Mucosa of rectum (tissue), 2 donors: ENCODE data around the gene ENTPD6.

ENCODE experiments used
- H3K27ac ChIP-seq, 2 donors: one replicate each; pipeline ENCODE4 v1.7.0; 2013; ENCODE audit warnings: inconsistent platforms in 2 of 2, low read depth in 2 of 2, low read length in 2 of 2
- H3K27me3 ChIP-seq, 2 donors: one replicate each; pipeline ENCODE4 v1.7.0; 2013; ENCODE audit warnings: low read length in 2 of 2; ENCODE audit not compliant: control insufficient read depth in 2 of 2, insufficient read depth in 2 of 2
- H3K36me3 ChIP-seq, 2 donors: one replicate each; pipeline ENCODE4 v1.7.0; 2013; ENCODE audit warnings: low read length in 2 of 2; ENCODE audit not compliant: control insufficient read depth in 2 of 2, insufficient read depth in 2 of 2
- H3K4me1 ChIP-seq, 2 donors: one replicate each; pipeline ENCODE4 v1.7.0; 2013; ENCODE audit warnings: low read length in 2 of 2, mild to moderate bottlenecking in 1 of 2; ENCODE audit not compliant: control insufficient read depth in 2 of 2, insufficient read depth in 2 of 2
- H3K4me3 ChIP-seq, 2 donors: one replicate each; pipeline ENCODE4 v1.7.0; 2013; ENCODE audit warnings: low read length in 2 of 2
- H3K9ac ChIP-seq, 2 donors: one replicate each; pipeline ENCODE4 v1.7.0; 2013; ENCODE audit warnings: low read length in 2 of 2, low read depth in 1 of 2, mild to moderate bottlenecking in 1 of 2
- H3K9me3 ChIP-seq, 2 donors: one replicate each; pipeline ENCODE4 v1.7.0; 2013; ENCODE audit warnings: low read length in 2 of 2; ENCODE audit not compliant: control insufficient read depth in 2 of 2
- donor health status: healthy.
- donor health status: Normal muscosa, but diverticular disease.

ENTPD6 gene

GRCh38 chr20:25198663-25199383, 3.3 kb downstream of the ENTPD6 start:
- Histone ChIP-seq H3K36me3 (no peaks in the 10 kb centered on the region), H3K9ac (peak overlapping the region; percentile 29 to 39), H3K9me3 (no peaks in the 10 kb centered on the region), H3K27me3 (no peaks in the 10 kb centered on the region), H3K4me3 (no peak overlapping the region), H3K4me1 (peaks cover 25 to 47% of the 10 kb centered on the region in 2 donors), H3K27ac (peak overlapping the region in 1 of 2 donors; percentile 56)

DNA sequence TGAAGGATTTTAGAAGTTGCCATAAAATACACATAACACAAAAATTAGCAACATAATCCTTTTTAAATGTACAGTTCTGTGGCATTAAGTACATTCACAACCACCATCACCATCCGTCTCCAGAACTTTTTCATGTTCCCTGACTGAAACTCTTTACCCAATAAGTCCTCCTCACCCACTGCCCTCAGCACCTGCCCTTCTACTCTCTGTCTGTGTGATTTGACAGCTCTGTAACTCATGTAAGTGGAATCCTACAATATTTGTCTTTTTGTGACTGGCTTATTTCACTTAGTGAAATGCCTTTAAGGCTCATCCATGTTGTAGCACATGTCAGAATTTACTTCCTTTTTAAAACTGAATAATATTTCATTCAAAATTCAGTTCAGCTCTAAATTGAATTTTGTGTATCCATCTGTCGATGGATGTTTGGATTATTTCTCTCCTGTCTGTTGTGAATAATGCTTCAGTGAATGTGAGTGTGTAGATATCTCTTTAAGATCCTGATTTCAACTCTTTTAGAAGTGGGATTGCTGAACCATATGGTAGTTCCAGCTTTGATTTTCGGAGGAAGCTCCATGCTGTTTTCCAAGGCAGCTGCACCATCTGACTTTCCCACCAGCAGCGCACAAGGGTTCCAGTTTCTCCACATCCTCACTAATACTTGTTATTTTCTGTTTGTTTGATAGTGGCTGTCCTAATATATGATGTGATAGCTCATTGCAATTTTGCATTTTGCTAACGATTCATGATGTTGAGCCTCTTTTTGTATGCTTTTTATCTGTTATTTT, 4.2 kb downstream of the ENTPD6 start:
- peaks cover 25 to 52% of the 10 kb centered on the region in 2 donors for H3K4me1 ChIP-seq
- no peaks in the 10 kb centered on the region for H3K36me3 ChIP-seq
- no peaks in the 10 kb centered on the region for H3K9me3 ChIP-seq
- H3K27me3 ChIP-seq, result no peaks in the 10 kb centered on the region
- H3K27ac ChIP-seq, result peak overlapping the region in 1 of 2 donors; percentile 56
- peak overlapping the region in 1 of 2 donors; percentile 39 for H3K9ac ChIP-seq
- H3K4me3 ChIP-seq, result no peak overlapping the region

DNA sequence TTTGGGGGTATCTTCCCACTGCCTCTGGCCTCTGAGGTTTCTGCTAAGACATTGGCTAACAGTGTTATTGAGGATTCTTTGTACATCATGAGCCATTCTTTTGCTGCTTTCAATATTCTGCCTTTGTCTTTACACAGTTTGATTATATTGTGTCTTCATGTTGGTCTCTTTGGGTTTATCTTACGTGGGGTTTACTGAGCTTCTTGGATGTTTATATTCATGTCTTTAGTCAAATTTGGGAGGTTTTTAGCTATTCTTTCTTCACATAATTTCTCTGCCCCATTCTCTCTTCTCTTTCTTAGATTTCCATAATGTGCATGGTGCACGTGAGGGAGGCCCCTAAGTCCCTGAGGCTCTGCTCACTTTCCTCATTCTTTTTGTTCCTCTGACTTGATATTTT, 7.6 kb downstream of the ENTPD6 start:
- Histone ChIP-seq H3K9me3 (no peaks in the 10 kb centered on the region), H3K9ac (no peak overlapping the region), H3K36me3 (peaks cover 0 to 8% of the 10 kb centered on the region in 2 donors), H3K27ac (no peak overlapping the region), H3K4me3 (no peak overlapping the region), H3K4me1 (peaks cover 13 to 31% of the 10 kb centered on the region in 2 donors), H3K27me3 (no peaks in the 10 kb centered on the region)

GRCh38 chr20:25203871-25204320, 8.4 kb downstream of the ENTPD6 start:
- Histone ChIP-seq H3K27ac (no peak overlapping the region), H3K9ac (no peak overlapping the region), H3K36me3 (peaks cover 0 to 8% of the 10 kb centered on the region in 2 donors), H3K4me3 (no peak overlapping the region), H3K27me3 (no peaks in the 10 kb centered on the region), H3K4me1 (peaks cover 8 to 23% of the 10 kb centered on the region in 2 donors), H3K9me3 (no peaks in the 10 kb centered on the region)

- peaks cover 0 to 15% of the 10 kb centered on the region in 2 donors for H3K4me1 ChIP-seq
- H3K27me3 ChIP-seq, result no peaks in the 10 kb centered on the region
- H3K9ac ChIP-seq, result no peak overlapping the region
- H3K36me3 ChIP-seq, result peaks cover 2 to 11% of the 10 kb centered on the region in 2 donors
- peak overlapping the region; percentile 25 to 55 for H3K27ac ChIP-seq
- no peaks in the 10 kb centered on the region for H3K9me3 ChIP-seq
- H3K4me3 ChIP-seq, result no peak overlapping the region
Observed at GRCh38 chr20:25204550-25205276, 9.2 kb downstream of the ENTPD6 start.

- H3K4me3 ChIP-seq, result no peak overlapping the region
- no peaks in the 10 kb centered on the region for H3K9me3 ChIP-seq
- peaks cover 0 to 10% of the 10 kb centered on the region in 2 donors for H3K4me1 ChIP-seq
- peaks cover 3 to 18% of the 10 kb centered on the region in 2 donors for H3K36me3 ChIP-seq
- no peak overlapping the region for H3K9ac ChIP-seq
- no peak overlapping the region for H3K27ac ChIP-seq
- no peaks in the 10 kb centered on the region for H3K27me3 ChIP-seq
Observed at GRCh38 chr20:25205277-25206062, 10.0 kb downstream of the ENTPD6 start.

- Histone ChIP-seq H3K9me3 (no peaks in the 10 kb centered on the region), H3K27ac (no peak overlapping the region), H3K4me1 (peaks cover 0 to 6% of the 10 kb centered on the region in 2 donors), H3K36me3 (peaks cover 5 to 21% of the 10 kb centered on the region in 2 donors), H3K9ac (no peak overlapping the region), H3K4me3 (no peak overlapping the region), H3K27me3 (no peaks in the 10 kb centered on the region)
Observed at GRCh38 chr20:25206063-25206403, 10.5 kb downstream of the ENTPD6 start.

GRCh38 chr20:25206548-25206947, 11.0 kb downstream of the ENTPD6 start:
- Histone ChIP-seq H3K4me3 (no peak overlapping the region), H3K4me1 (peaks cover 0 to 5% of the 10 kb centered on the region in 2 donors), H3K36me3 (peaks cover 11 to 26% of the 10 kb centered on the region in 2 donors), H3K9me3 (no peaks in the 10 kb centered on the region), H3K27ac (no peak overlapping the region), H3K27me3 (no peaks in the 10 kb centered on the region), H3K9ac (no peak overlapping the region)

- Histone ChIP-seq H3K9ac (no peak overlapping the region), H3K4me1 (peaks cover 0 to 5% of the 10 kb centered on the region in 2 donors), H3K9me3 (no peaks in the 10 kb centered on the region), H3K27ac (no peak overlapping the region), H3K27me3 (no peaks in the 10 kb centered on the region), H3K36me3 (peaks cover 19 to 34% of the 10 kb centered on the region in 2 donors), H3K4me3 (no peak overlapping the region)
Observed at GRCh38 chr20:25207149-25207959, 11.8 kb downstream of the ENTPD6 start.
